ENCODE measurements around the gene GZMB.
"Not testable (repeated sequence)": the region's sequence is repeated elsewhere in the genome, so short reads cannot be mapped to it uniquely, and the experiment has no call there.

The GZMB gene

DNA sequence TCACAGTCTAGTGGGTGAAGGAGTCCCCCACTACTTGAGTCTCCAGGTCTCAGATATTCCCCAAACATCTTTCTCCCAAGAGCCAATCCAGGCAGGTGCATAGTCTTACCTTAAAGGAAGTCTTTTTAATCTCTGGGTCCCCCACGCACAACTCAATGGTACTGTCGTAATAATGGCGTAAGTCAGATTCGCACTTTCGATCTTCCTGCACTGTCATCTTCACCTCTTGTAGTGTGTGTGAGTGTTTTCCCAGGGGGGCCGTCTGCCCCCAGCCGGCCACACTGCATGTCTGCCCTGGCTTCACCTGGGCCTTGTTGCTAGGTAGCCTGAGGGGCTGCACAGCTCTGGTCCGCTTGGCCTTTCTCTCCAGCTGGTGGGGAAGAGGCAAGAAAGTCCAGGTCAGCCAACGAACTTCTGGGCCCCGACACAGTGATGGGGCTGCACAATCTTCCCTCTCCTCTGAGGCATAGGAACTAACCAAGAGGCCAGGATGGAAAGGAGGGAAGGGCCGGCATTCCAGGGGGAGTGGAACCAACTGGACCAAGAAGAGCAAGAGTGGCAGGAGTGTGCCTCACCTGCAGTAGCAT is 2.1 kb downstream of the GZMB start:
- no peak for DNase-seq (ENCODE audit: low spot score)

DNA sequence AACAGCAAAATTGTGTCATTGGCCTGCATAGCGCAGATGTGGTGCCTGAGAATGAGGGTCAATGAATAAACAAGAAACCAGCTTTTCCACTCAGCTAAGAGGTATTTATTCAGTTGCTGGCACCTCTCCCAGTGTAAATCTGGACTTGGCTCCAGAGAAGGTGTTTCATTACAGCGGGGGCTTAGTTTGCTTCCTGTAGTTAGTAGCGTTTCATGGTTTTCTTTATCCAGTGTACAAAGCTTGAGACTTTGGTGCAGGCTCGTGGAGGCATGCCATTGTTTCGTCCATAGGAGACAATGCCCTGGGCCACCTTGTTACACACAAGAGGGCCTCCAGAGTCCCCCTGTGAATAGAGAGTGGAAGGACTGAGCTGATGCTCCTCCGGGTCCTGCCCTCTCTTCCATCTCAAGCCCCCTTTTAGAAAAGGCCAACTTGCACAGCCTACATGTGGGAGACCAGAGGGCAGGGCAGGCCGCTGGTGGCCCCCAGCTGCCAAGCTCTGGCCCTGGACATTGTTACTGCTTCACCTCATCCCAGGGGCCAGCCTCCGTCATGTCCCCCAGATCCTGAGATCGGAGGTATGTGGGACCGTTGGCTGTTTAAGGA is 3.0 kb downstream of the GZMB start:
- DNase-seq (ENCODE audit: low spot score), result no peak

DNA sequence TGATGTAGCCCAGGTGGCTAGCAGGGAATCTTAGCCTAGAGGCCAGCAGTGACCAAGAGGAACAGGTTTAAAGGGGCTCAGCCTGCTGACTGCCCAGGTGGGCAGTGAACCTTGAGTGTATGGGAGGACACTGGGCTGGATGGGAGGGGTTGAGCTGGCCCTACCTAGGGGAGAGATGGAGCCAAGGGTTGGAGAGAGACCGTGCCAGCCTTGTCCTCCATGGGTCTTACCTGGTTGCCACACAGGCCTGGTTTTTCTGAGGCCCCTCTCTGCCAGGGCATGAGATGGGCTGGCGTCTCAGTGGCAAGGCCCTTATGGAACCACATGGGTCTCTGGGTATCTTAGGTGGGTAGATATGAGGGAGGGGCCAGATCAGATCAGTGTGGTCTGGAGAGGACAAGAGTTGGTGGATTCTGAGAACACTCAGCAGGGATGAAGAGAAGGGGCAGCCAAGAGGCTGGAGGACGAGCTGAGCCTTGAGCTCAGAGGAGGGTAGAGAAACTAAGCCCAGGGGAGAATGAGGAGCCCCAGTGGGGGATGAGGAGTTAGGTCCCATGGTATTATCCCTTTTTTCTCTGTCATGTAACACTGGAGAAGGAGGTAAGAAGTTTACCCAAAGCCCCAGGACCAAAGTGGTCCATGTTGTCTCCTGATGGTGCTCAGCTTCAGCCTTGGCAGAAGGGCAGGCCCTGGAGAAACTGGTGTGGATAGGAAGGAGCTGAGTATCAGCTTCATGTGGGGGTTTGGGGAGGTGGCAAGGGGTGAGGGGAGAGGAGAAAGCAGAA is 3.7 kb downstream of the GZMB start:
- DNase-seq (ENCODE audit: low spot score), result no peak

DNA sequence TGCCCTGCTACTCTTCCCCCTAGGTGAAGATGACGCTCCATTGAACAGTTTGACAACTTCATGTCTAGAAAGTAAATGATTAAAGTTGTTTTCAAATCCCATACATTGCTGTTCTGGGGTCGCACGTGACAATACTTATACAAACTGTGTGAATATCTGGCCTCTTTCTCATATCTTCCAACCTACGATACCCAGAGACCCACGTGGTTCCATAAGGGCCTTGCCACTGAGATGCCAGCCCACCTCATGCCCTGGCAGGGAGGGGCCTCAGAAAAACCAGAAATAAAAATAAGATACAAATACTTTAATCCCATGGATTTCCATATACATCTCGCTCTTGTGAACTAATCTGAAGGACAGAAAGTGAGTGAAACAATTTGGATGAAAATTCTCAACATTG is 4.5 kb downstream of the GZMB start:
- no peak for DNase-seq (ENCODE audit: low spot score)

DNA sequence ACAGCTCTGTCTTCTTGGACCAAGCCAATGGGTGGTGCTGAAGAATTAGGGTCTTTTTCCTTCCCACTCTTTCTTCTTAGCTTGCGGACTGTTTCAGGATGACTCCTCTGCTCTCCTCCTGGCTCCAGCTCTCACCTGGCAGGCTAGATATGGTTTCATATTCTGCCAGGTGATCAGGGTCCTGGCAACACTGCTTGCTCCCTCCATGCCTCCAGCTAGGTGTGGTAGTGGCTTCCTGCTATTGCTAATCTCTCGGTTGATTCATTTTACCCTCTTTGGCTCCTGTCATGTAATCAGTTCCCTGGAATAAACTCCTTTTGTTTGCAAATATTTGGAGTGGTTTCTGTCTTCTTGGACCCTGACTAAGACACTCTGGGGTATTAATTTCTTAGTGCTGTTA is 20.2 kb downstream of the GZMB start:
- DNase-seq (ENCODE audit: low spot score), result no peak

DNA sequence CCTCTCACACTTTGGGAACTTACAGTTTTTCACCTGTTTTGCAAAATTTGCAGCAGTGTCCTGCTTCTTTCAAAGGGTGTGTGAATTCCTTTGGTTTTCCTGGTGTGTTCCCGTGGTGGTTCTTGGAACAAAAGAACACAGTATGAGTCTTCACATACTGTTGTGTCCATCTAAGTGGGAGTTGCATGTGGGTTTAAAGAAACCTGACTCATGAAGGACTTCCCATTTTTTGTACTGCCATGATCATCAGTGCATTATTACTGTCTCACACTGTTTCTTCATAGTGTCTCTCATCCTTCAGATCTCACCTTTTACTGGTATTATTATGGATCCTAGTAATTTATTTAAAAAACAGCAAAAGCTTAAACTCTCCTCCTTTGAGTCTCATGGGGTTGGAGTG is 20.7 kb downstream of the GZMB start:
- DNase-seq (ENCODE audit: low spot score), result no peak

DNA sequence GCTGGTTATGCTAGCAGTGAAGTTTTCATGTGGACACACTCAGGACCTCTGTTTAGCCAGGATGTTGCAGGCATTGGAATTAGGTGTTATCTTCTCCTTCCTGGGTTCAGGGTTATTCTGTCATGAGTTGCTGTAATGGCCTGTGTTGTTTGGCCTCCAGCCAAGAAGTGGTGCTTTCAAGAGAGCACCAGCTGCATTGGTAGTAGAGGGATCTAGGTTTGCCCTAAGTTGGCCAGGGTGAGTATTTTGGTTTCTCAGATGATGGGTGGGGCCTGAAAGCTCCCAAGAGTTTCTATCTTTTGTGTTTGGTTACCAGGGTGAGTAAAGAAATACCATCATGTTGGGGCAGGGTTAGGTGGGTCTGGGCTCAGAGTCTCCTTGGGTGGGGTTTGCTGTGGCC is 21.8 kb downstream of the GZMB start:
- DNase-seq (ENCODE audit: low spot score), result no peak

DNA sequence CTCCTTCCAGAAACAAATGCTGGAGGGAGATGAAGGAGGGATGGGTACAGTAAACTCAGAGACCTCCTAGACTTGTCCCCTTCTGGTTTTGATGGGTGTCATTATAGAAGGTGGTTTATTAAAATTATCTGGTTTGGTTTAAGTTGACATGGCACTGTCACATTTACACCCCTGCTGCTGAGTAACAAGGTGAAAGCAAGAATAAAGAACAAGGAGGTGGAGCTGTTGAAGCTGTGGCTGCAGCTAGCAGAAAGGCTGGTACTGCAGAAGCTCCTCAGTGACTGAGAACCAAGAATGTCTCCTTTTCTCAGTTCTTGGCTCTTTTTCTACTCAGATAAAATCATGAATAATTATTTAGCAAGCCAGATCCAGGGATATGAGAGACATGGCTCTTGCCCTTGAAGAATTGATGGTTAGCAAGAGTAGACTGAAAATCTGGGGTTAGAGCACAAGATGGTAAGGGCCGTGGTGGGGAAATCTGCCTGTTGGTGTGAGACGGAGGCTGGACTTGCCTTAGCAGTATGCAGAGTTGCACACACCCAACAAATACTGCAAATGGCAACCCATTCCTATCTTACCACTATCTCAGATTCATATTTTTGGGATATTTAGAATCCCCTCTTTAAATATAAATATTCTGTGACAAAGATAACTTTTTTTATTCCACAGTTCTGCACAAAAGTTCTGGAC is 24.2 kb downstream of the GZMB start, which contains the start of gene GZMH:
TSS of gene GZMH (minus strand) at position 31 of the 690 bp plus-strand sequence. CDS start 72 bp downstream, outside the sequence.
- no peak for DNase-seq (ENCODE audit: low spot score)

DNA sequence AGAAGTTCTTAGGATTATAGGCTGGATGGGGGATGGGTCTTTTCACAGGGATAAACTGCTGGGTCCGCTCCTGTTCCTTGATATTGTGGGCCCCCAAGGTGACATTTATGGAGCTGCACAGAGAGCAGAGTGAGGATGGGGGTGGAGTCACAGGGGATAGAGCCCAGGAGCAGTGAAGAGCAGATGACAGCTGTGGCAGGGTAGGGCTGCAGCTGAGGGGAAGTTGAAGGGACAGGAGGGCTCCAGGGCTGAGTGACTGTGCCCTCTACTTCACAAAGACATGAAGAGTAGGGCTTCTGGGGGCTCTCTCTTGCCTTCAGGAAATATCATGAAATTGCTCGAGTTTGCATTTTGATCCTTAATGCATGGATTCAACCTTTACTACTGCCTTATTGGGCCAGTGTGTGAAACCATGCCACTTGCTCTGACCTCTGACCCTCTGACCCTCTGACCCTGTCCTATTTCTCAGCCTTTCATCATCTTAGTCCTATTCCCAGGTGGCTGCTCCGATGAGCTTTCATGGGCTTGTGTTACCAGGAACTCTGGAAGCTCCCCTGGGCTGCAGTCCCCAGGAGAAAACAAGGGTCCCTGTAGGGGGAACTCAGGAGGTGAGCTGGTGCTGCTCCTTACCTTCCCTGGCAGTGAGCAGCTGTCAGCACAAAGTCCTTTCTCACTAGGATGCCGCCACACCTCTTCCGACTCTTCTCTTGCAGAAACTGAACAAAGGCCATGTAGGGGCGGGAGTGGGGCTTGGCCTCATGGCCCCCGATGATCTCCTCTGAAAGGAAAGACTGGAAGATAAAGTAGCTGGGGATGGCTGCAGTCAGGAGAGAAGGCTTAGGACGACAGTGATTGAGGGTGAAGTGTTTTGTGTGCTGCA is 26.1 kb downstream of the GZMB start:
- DNase-seq (ENCODE audit: low spot score), result no peak

DNA sequence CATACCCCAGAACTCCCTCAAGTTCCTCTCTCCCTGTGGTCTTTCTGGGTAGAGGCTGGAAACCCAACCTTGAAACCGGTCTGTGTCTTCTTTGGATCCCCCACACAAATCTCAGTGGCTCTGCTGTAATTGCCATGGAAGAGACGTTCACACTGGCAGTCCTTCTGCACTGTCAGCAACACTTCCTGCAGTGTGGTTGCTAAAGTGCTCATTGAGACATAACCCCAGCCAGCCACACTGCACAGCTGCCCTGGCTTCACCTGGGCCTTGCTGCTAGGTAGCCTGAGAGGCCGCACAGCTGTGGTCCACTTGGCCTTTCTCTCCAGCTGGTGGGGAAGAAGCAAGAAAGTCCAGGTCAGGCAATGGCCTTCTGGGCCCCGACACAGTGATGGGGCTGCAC is 26.9 kb downstream of the GZMB start:
- DNase-seq (ENCODE audit: low spot score), result no peak

DNA sequence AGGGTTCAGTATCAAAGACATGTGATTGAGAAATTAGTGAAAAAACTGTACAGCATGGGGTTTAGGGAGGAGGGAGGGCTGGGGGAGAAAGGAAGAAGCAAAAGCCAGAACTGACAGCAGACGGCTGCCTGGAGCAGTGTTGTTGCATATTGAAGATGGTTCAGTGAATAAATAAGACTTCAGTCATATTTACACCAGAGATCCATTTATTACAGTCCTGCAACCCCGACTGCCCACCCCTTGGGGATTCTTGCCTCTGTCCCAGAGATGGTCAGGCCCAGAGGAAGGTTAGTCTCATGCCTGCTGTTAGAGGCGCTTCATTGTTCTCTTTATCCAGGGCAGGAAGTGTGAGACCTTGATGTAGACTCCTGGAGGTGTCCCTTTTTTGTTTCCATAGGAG is 27.7 kb downstream of the GZMB start:
- DNase-seq (ENCODE audit: low spot score), result no peak

DNA sequence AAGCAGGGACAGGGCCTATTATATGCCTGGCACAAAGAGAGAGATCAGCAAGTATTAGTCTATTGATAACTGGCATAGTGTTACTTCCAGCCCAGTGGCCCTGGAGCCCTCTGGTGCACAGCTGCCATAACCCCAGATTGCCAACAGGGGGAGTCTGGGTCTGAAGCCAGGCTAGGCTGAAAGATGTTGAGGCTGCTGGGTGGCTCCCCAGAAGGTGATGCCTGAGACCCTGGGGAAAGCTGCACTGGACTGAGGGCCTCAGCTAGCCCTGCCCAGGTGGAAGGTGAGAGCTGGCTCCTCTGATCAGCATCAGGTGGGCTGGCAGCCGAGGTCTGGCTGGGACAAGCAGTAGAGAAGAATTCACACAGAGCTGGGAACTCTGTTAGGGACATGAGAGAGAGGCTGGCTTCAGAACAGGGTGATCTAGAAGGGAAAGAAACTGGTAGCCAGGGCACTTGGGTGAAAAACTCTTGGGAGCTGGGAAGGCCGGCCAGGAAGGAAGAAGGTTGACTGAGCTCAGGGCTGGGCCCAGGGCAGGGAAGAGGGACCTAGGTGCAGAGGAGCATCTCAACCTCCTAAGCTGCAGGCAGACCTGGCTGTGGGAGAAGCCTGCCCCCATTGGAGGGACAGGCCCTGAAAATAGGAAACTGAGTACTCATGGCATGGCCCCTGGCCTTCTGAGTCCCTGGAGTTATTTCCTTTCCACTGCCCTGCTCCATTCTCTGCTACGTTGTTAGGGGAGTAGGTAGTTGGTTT is 28.4 kb downstream of the GZMB start:
- peak; percentile 64 for DNase-seq (ENCODE audit: low spot score)

DNA sequence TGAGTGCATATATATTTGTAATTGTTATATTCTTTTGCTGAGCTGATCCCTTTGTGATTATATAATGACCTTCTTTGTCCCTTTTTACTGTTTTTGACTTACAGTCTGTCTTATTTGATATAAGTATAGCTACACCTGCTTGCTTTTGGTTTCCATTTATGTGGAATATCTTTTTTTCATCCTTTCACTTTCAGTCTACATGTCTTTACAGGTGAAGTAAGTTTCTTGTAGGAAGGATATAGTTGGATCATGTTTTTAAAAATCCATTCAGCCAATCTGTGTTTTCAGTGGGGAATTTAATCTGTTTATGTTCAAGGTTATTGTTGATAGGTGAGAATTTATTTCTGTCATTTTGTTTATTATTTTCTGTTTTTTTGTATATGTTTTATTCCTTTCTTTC is 36.6 kb downstream of the GZMB start:
- DNase-seq (ENCODE audit: low spot score), result no peak

DNA sequence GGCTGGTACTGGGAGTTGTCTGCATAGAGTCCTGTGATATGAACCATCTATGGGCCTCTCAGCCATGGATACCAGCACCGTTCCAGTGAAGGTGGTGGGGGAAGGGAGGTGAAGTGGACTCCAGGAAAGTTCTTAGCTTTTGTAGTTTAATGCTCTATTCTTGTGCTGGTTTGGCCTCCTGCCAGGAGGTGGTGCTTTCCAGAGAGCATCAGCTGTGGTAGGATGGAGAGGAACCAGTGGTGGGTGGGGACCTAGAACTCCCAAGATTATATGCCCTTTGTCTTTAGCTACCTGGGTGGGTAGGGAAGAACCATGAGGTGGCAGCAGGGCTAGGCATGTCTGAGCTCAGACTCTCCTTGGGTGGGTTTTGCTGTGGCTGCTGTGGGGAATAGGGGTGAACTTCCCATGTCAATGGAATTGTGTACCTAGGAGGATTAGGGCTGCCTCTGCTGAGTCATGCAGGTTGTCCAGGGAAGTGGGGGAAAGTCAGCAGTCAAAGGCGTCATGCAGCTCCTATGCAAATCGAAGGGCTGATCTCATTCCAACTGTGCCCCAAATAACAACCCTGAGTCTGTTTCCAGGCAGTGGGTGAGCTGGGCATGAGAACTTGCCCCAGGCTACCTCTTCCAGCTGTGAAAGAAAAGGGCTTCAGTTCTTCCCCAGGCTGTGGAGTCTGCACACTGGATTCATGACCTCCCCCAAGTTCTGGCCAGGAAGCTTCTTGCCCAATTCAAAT is 38.7 kb downstream of the GZMB start:
- no peak for DNase-seq (ENCODE audit: low spot score)

DNA sequence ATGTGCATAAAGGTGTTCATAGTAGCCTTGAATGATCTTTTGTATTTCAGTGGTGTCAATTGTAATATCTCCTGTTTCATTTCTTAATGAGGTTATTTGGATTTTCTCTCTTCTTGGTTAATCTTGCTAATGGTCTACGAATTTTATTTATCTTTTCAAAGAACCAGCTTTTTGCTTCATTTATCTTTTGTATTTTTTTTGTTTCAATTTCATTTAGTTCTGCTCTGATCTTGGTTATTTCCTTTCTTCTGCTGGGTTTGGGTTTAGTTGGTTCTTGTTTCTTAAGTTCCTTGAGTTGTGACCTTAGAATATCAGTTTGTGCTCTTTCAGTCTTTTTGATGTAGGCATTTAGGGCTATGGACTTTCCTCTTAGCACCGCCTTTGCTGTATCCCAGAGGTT is 43.0 kb downstream of the GZMB start:
- not testable (repeated sequence) for DNase-seq (ENCODE audit: low spot score)

DNA sequence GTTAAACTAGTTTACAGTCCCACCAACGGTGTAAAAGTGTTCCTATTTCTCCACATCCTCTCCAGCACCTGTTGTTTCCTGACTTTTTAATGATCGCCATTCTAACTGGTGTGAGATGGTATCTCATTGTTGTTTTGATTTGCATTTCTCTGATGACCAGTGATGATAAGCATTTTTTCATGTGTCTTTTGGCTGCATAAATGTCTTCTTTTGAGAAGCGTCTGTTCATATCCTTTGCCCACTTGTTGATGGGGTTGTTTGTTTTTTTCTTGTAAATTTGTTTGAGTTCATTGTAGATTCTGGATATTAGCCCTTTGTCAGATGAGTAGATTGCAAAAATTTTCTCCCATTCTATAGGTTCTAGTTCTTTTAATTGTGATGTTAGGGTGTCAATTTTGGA is 49.6 kb downstream of the GZMB start:
- DNase-seq (ENCODE audit: low spot score), result not testable (repeated sequence)
